PC-3 (cell line): ENCODE data around the gene CIB2.

Experiments
- CTCF ChIP-seq: fragments of 300-600 bp; sonication (generic); conservative IDR thresholded peaks from 2 replicates; pipeline ENCODE4 v1.5.1; 2017; ENCODE audit warnings: antibody characterized with exemption, low read depth, mild to moderate bottlenecking, low read length
- EZH2 ChIP-seq: fragments of 300-600 bp; sonication (generic); IDR thresholded peaks from one replicate; pipeline ENCODE4 v1.6.1; 2017; ENCODE audit warnings: antibody characterized with exemption, mild to moderate bottlenecking, low read length; ENCODE audit not compliant: unreplicated experiment
- EZH2phosphoT487 ChIP-seq: fragments of 300-600 bp; sonication (generic); IDR thresholded peaks from 2 replicates; pipeline ENCODE4 v1.6.1; 2018; ENCODE audit warnings: mild to moderate bottlenecking, antibody characterized with exemption, low read length, borderline replicate concordance

- TF ChIP-seq CTCF = no peak
- TF ChIP-seq EZH2 = no peak
- TF ChIP-seq EZH2phosphoT487 = no peak
Observed at GRCh38 chr15:78133801-78134200, 2.6 kb upstream of the CIB2 start.
